ENCODE measurements around the gene VAV2. TPM values are rescaled to one million over a fixed set of nuclear protein-coding genes. Genes with fewer than 3 reads are reported as not detected.

VAV2 gene
- total RNA-seq, 1 experiment from 2014 or later: 9.7 TPM

DNA sequence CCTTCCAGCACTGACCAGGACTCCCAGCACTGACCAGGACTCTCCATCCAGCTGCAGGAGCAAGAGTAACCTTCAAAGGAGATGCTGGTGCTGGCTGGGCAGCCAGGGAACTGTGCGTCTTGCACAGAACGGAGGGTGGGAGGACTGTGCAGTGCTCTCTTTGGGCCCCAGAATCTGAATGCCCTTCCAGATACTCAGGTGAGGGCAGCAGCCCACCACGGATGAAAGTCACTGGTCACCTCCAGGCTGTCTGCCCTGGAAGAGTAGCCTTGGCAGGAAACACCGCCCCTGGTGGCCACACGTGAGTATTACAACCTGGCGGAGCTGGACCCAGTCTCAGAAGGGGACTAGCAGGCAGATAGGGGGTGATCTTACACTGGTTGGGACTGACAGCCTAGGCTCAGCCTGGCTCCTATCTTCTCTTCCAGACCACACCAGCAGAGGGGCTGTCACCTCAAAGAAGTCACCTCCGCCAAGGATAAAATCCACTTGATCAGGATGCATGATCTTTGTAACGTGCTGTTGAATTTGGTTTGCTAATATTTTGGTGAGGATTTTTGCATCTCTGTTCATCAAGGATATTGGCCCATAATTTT is 249.2 kb downstream of the VAV2 start:
- no peak overlapping the region for H3K4me2 ChIP-seq (ENCODE audit: low read length)
- H3K4me1 ChIP-seq (ENCODE audit: insufficient read depth, low read length): no peaks in the 10 kb centered on the region
- BruUV-seq (replicated peaks): no TSS peak
- no peaks in the 10 kb centered on the region for H3K79me2 ChIP-seq (ENCODE audit: low read length)
- no peaks in the 10 kb centered on the region for H3K9me3 ChIP-seq (ENCODE audit: low read length)
- H3K27me3 ChIP-seq (ENCODE audit: low read length): no peaks in the 10 kb centered on the region
- H3K9me2 ChIP-seq (replicated peaks; ENCODE audit: low read length): no peaks in the 10 kb centered on the region
- no peaks in the 10 kb centered on the region for H3K36me3 ChIP-seq (ENCODE audit: low read depth, low read length)
- H3F3A ChIP-seq (ENCODE audit: low read length, unreplicated experiment): no peaks in the 10 kb centered on the region
- H4K20me1 ChIP-seq (ENCODE audit: low read length): no peaks in the 10 kb centered on the region
- H3K4me3 ChIP-seq (ENCODE audit: low read length): no peak overlapping the region
- H3K27ac ChIP-seq (ENCODE audit: low read length): no peak overlapping the region
- TF ChIP-seq EZH2phosphoT487 (IDR thresholded peaks at IDR 0.05; ENCODE audit: borderline replicate concordance, low read length) (no peak), CTCF (conservative IDR thresholded peaks at IDR 0.05; ENCODE audit: low read depth, low read length) (peak; percentile 90), EZH2 (IDR thresholded peaks at IDR 0.05; ENCODE audit: low read length, unreplicated experiment) (no peak)
- ATAC-seq: peak; percentile 80
- ChIA-PET CTCF (interaction anchor here (0.5 to 1.0 kb wide), 2 partner anchors 16 to 232 kb away, joined by 3 to 8 read pairs; no protein-coding TSS in a partner anchor), POLR2A (ENCODE audit: unreplicated experiment) (interaction anchor here (0.5 kb wide), 1 partner anchor 816 kb away, joined by 6 read pairs; no protein-coding TSS in a partner anchor)
- DNase-seq: peak; percentile 79
- H3K9ac ChIP-seq (ENCODE audit: low read length): no peak overlapping the region
- intact Hi-C loops (cut with micrococcal nuclease): no loop called here
- H2AFZ ChIP-seq (ENCODE audit: low read length): no peak overlapping the region

- Histone ChIP-seq H3K9me2 (replicated peaks; ENCODE audit: low read length) (no peaks in the 10 kb centered on the region), H3K4me2 (ENCODE audit: low read length) (no peak overlapping the region), H3K9me3 (ENCODE audit: low read length) (no peaks in the 10 kb centered on the region), H3K4me1 (ENCODE audit: insufficient read depth, low read length) (peaks cover 5% of the 10 kb centered on the region; the same call in 1 of the 2 replicates), H3K27ac (ENCODE audit: low read length) (no peak overlapping the region), H3F3A (ENCODE audit: low read length, unreplicated experiment) (no peaks in the 10 kb centered on the region), H3K79me2 (ENCODE audit: low read length) (no peaks in the 10 kb centered on the region), H2AFZ (ENCODE audit: low read length) (no peak overlapping the region), H3K36me3 (ENCODE audit: low read depth, low read length) (no peaks in the 10 kb centered on the region), H3K27me3 (ENCODE audit: low read length) (no peaks in the 10 kb centered on the region), H3K9ac (ENCODE audit: low read length) (no peak overlapping the region), H4K20me1 (ENCODE audit: low read length) (no peaks in the 10 kb centered on the region), H3K4me3 (ENCODE audit: low read length) (no peak overlapping the region)
- no peak for DNase-seq
- intact Hi-C loops (cut with micrococcal nuclease): no loop called here
- TF ChIP-seq EZH2 (IDR thresholded peaks at IDR 0.05; ENCODE audit: low read length, unreplicated experiment): no peak
- TF ChIP-seq EZH2phosphoT487 (IDR thresholded peaks at IDR 0.05; ENCODE audit: borderline replicate concordance, low read length): no peak
- TF ChIP-seq CTCF (conservative IDR thresholded peaks at IDR 0.05; ENCODE audit: low read depth, low read length): no peak
- POLR2A ChIA-PET (ENCODE audit: unreplicated experiment): interaction anchor here (0.5 kb wide), 1 partner anchor 815 kb away, joined by 6 read pairs; no protein-coding TSS in a partner anchor
- no TSS peak for BruUV-seq (replicated peaks)
- no peak for ATAC-seq
- CTCF ChIA-PET: no interaction called here
Observed at GRCh38 chr9:133742251-133742650, 249.9 kb downstream of the VAV2 start.

GRCh38 chr9:133741716-133742115 is 250.4 kb downstream of the VAV2 start:
- intact Hi-C loops (cut with micrococcal nuclease): no loop called here
- POLR2A ChIA-PET (ENCODE audit: unreplicated experiment): no interaction called here
- Histone ChIP-seq H3K27ac (ENCODE audit: low read length) (no peak overlapping the region), H3K36me3 (ENCODE audit: low read depth, low read length) (no peaks in the 10 kb centered on the region), H3K9me3 (ENCODE audit: low read length) (no peaks in the 10 kb centered on the region), H3F3A (ENCODE audit: low read length, unreplicated experiment) (no peaks in the 10 kb centered on the region), H3K9ac (ENCODE audit: low read length) (no peak overlapping the region), H3K4me3 (ENCODE audit: low read length) (no peak overlapping the region), H4K20me1 (ENCODE audit: low read length) (no peaks in the 10 kb centered on the region), H2AFZ (ENCODE audit: low read length) (no peak overlapping the region), H3K79me2 (ENCODE audit: low read length) (no peaks in the 10 kb centered on the region), H3K27me3 (ENCODE audit: low read length) (no peaks in the 10 kb centered on the region), H3K9me2 (replicated peaks; ENCODE audit: low read length) (no peaks in the 10 kb centered on the region), H3K4me1 (ENCODE audit: insufficient read depth, low read length) (peaks cover 5% of the 10 kb centered on the region; the same call in 1 of the 2 replicates), H3K4me2 (ENCODE audit: low read length) (no peak overlapping the region)
- BruUV-seq (replicated peaks): no TSS peak
- CTCF ChIA-PET: no interaction called here
- no peak for ATAC-seq
- TF ChIP-seq EZH2 (IDR thresholded peaks at IDR 0.05; ENCODE audit: low read length, unreplicated experiment): no peak
- no peak for TF ChIP-seq EZH2phosphoT487 (IDR thresholded peaks at IDR 0.05; ENCODE audit: borderline replicate concordance, low read length)
- TF ChIP-seq CTCF (conservative IDR thresholded peaks at IDR 0.05; ENCODE audit: low read depth, low read length): no peak
- DNase-seq: no peak
